NOMO-1 treated with DMSO at 0.1 percent for 48 hours (cell line): Measurements from ENCODE around the gene HPD.
A peak's percentile ranks its signal among the peaks of the same experiment; 100 is the strongest.

Experiments
- DNase-seq: peaks from one replicate; lab custom pipeline; 2025; ENCODE audit not compliant: unreplicated experiment; lab: John Stamatoyannopoulos, UW

Gene HPD

GRCh38 chr12:121812320-121812871, 46.3 kb downstream of the HPD start:
- DNase-seq, result peak; percentile 47

DNA sequence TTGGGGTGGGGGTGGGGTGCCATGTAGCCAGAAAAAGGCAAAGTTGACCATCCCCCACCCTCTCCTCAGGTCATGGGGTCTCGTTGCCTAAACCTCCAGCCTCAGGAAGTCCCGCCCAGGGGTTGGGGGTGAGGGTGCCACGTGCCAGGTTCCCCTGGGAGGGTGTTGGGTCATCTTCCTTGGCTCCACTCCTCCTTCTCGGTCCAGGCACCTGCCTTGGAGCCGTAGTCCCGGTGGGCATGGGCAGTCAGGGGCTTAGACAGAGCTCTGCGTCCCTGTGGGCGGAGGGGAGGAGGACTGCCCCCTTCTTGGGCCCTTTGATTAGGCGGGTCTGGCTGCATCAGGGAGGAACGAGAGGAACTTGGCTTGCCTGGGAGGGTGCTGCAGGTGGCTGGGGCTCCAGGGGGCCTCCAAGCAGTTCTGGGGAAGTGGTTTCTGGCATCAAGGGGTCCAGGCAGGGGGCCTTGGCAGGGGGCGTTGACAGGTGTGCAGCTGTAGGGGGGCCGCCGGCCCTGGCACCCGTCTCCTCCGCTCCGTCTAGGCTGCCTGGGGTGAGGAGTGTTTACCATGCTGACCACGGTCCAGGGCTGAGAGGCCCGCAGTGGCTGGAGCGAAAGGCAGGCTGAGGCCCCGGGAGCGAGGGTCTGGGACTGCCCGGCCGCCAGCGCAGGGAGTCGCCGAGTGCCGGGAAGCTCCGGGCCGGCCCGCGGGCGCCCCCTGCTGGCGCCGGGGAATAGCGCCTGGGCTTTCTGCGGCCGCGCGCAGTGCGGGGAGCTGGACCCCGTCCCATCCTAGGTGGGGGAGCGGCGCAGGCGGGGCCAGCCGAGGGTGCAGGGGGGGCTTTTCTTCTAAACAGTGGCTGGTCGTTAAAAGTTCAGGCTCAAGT, 47.0 kb downstream of the HPD start:
- DNase-seq, result peak; percentile 60

DNA sequence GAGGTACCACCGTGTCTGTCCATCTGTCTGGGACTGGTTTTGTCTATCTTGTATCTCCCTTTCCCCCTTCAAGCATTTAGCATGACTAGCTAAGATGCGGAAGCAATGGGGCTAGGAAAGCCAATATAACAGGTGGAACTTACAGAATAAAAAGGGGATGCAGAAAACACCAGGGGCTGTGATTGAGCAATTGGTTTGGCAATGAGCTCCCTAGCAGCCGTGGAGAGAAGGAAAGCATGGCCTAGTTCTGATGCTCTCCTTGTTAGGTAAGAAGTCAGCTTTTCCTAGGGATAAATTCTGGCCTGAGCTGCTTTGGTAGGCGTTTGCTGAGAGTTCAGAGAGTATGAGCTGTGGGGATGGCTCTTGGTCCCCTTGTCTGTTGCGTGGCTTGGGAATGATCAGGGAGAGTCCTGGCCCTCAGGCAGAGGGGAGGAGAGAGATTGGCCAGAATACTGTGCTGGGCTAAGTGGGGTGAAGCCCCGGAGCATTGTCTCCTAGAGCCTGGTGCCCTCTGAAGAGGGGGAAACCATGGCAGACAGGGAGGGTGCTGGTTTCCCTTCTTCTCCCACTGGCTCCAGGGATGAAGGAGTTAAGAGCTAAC, 47.7 kb downstream of the HPD start:
- no peak for DNase-seq

- no peak for DNase-seq
Observed at GRCh38 chr12:121810234-121810817, 48.3 kb downstream of the HPD start.

DNA sequence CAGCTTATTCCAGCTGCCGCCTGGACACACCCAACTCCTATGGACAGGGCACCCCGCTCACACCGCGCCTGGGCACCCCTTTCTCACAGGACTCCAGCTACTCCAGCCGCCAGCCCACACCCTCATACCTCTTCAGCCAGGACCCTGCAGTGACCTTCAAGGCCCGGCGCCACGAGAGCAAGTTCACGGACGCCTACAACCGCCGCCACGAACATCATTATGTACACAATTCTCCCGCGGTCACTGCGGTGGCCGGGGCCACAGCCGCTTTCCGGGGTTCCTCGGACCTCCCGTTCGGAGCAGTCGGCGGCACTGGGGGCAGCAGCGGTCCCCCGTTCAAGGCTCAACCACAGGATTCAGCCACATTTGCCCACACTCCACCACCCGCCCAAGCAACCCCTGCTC, 48.9 kb downstream of the HPD start:
- no peak for DNase-seq

GRCh38 chr12:121808623-121809022, 50.0 kb downstream of the HPD start:
- no peak for DNase-seq

GRCh38 chr12:121807642-121808347, 50.9 kb downstream of the HPD start:
- DNase-seq, result no peak

- DNase-seq, result no peak
Observed at GRCh38 chr12:121806546-121807423, 51.9 kb downstream of the HPD start.

GRCh38 chr12:121806009-121806545, 52.6 kb downstream of the HPD start:
- DNase-seq, result no peak

GRCh38 chr12:121805171-121806008, 53.3 kb downstream of the HPD start:
- no peak for DNase-seq

GRCh38 chr12:121804417-121805111, 54.1 kb downstream of the HPD start:
- peak; percentile 16 for DNase-seq

- DNase-seq, result peak; percentile 67
Observed at GRCh38 chr12:121803861-121804416, 54.7 kb downstream of the HPD start, which contains the start of gene SETD1B. Gene SETD1B (plus strand): TSS chr12:121804009. CDS start chr12:121804738, 729 bp downstream.

DNA sequence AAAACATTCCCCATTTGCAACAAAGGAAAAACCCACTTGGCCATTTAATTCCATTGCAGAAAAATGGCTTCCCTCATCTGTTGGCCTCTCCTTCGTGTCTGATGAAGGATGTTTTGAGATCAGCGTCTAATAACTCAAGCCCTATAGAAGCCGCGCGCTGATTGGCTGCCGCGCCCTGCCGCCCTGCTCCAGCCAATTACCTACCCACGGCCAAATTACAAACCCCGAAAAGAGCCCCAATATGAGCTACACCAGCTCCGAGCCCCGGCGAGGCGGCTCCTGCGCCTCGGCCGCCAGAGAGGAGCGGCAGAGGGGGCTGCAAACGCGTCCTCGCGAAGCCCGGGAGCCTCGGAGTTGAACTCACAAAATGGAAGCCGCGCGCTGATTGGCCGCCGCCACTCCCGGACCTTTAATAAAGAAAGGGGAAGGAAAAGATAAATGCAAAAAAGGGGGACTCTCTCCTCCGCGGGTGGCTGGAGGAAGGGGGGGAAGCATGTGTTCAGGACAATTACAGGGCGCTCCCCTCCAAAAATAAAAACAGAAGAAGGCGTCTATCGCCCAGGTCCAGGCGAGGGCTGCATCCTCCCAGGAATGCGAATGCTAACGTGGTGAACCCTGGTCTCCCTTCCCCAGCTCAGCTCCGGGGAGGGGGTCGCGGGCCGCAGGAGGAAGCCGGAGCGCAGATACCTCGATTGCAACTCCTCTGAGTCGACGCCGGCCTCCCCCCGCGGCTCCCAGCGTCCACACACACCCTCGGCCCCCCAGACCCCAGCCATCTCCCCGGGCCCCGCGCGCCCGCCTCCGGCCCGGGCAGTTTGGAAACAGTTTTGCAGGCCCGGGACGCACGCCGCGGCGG, 55.6 kb downstream of the HPD start:
- DNase-seq, result peak; percentile 96

DNA sequence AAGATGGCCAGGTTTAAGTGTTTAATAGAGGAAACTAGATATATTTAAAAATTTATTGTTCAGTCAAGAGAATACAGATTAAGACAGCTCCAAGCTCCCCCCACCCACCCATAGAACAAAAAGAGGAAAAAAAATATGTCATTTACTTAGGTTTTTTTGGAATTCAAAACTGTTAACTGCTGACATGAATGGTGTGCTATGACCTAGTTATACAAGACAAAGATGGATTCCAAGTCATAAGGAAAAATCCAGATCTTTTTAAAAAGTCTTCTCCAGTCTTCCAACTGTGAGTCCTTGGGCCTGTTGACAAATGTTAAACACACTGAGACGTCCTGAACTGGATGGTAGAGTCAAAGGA, 56.2 kb downstream of the HPD start:
- peak; percentile 54 for DNase-seq

DNA sequence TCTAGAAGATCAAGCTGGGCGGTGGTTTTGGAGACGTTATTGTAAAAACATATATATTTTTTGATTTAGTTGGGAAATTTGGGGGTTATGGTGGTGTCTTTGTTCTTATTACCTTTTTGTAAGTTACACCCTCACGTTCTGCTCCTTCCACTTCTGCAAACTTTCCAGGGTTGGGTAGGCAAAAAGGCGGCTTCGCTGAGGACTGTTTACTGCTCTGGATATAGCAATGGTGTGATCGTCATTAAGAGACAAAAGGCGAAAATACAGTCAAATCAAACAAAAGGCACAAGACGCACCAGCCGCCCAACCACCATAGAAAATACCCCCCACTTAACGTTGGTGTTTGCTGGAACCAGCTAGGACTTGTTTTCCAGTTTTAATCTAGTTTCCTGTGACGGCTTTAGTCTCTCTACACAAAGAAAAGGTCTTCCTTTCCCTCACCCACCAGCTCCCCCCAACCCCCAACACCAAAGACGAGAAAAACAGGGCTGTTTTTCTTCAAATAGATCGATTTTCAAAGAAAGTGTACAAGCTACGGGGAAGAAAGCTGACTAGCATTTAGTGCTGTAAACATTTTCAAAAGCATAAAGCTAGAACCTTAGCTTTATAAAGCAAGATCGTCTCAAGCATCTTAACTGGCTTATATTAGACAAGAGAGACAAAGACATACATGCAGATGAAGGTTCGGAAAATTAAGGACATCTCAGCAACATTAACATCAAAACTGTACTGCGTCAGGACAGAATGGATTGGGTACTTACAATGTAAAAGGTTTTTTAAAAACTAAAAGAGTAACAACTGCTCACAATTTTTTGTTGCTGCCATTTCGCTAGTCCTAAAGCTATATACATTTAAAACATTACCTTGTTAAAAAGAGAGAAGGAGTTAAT, 56.8 kb downstream of the HPD start:
- DNase-seq, result peak; percentile 51
